T-helper 2 cell treated with Interferon-gamma antibody and Interleukin-4, amounts not matched to agents 5 μg/mL and 100 μg/mL, for 36 hours (primary cell): ENCODE measurements around the gene IRF6.
"Not testable (repeated sequence)": the region's sequence is repeated elsewhere in the genome, so short reads cannot be mapped to it uniquely, and the experiment has no call there.

Source experiments
- DNase-seq: peaks from one replicate; pipeline ENCODE4 v3.0.0; 2021; ENCODE audit warnings: low spot score
- H3K27ac Mint-ChIP-seq: one replicate; pipeline ENCODE4 v1.8.0; 2021; ENCODE audit warnings: mild to moderate bottlenecking, mixed read lengths
- H3K27me3 Mint-ChIP-seq: one replicate; pipeline ENCODE4 v1.8.0; 2021; ENCODE audit warnings: low read depth, mixed read lengths
- H3K36me3 Mint-ChIP-seq: one replicate; pipeline ENCODE4 v1.8.0; 2021; ENCODE audit warnings: low read depth, mixed read lengths
- H3K4me1 Mint-ChIP-seq: one replicate; pipeline ENCODE4 v1.8.0; 2021; ENCODE audit warnings: low read depth, mixed read lengths
- H3K4me3 Mint-ChIP-seq: one replicate; pipeline ENCODE4 v1.8.0; 2022; ENCODE audit warnings: mild to moderate bottlenecking, moderate library complexity, mixed read lengths
- H3K9me3 Mint-ChIP-seq: one replicate; pipeline ENCODE4 v1.8.0; 2021; ENCODE audit warnings: mixed read lengths

Gene IRF6

DNA sequence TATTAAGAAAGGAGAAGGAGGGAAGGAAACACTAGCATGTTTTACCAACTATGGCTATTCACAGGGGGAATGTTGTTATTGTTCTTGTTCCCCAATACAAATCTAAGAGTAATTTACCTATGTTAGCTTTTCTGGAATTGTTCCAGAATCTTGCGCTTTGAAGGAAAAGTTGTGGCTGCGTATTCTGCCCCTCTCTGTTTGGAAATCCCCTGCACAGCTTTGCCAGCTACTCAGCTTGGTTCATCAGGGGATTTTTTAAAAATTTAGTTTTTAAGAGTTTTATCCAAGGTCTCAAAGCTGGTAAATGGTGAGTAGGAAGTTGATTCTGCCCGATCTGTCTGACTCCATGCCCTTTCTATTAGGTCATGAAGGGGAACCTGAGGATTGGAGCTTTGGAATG is 9.5 kb upstream of the IRF6 start:
- Mint-ChIP-seq H3K27me3 (peaks cover 16% of the 10 kb centered on the region), H3K4me3 (no peak overlapping the region), H3K9me3 (no peaks in the 10 kb centered on the region), H3K36me3 (no peaks in the 10 kb centered on the region), H3K27ac (no peak overlapping the region), H3K4me1 (no peaks in the 10 kb centered on the region)
- DNase-seq: no peak

- DNase-seq: no peak
- peaks cover 5% of the 10 kb centered on the region for H3K27me3 Mint-ChIP-seq
- H3K4me3 Mint-ChIP-seq: no peak overlapping the region
- H3K4me1 Mint-ChIP-seq: no peaks in the 10 kb centered on the region
- no peaks in the 10 kb centered on the region for H3K9me3 Mint-ChIP-seq
- no peak overlapping the region for H3K27ac Mint-ChIP-seq
- H3K36me3 Mint-ChIP-seq: no peaks in the 10 kb centered on the region
Measured at GRCh38 chr1:209813902-209814301, 8.0 kb upstream of the IRF6 start.

- DNase-seq: no peak
- Mint-ChIP-seq H3K9me3 (no peaks in the 10 kb centered on the region), H3K4me1 (peaks cover 2% of the 10 kb centered on the region), H3K4me3 (no peak overlapping the region), H3K36me3 (no peaks in the 10 kb centered on the region), H3K27me3 (no peaks in the 10 kb centered on the region), H3K27ac (no peak overlapping the region)
Measured at GRCh38 chr1:209810783-209811182, 4.8 kb upstream of the IRF6 start.

DNA sequence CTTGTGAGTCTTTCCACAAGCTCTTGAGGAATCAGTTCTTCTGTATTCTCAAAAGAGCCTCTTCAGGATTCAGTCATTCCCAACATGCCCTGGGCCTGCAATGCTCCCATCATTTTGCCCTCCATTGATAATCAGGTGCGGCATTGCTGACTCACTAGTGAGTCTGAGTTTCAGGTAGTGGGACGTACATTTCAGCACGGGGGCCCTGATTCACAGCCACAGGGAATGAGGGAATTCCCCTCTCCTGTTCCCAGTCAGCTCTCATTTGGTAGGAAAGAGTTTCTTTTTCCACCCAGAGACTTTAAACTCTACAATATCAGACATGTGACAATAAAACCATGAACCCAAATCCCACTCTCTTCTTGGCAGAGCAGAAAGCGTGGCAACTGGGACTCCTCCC is 3.7 kb upstream of the IRF6 start:
- peaks cover 4% of the 10 kb centered on the region for H3K4me1 Mint-ChIP-seq
- no peak for DNase-seq
- H3K27ac Mint-ChIP-seq: no peak overlapping the region
- H3K36me3 Mint-ChIP-seq: no peaks in the 10 kb centered on the region
- no peaks in the 10 kb centered on the region for H3K27me3 Mint-ChIP-seq
- no peak overlapping the region for H3K4me3 Mint-ChIP-seq
- H3K9me3 Mint-ChIP-seq: no peaks in the 10 kb centered on the region

GRCh38 chr1:209808059-209808581 is 2.2 kb upstream of the IRF6 start:
- no peaks in the 10 kb centered on the region for H3K27me3 Mint-ChIP-seq
- DNase-seq: no peak
- H3K9me3 Mint-ChIP-seq: no peaks in the 10 kb centered on the region
- H3K4me3 Mint-ChIP-seq: no peak overlapping the region
- H3K4me1 Mint-ChIP-seq: peaks cover 7% of the 10 kb centered on the region
- no peaks in the 10 kb centered on the region for H3K36me3 Mint-ChIP-seq
- H3K27ac Mint-ChIP-seq: no peak overlapping the region

GRCh38 chr1:209807509-209807908 is 1.6 kb upstream of the IRF6 start:
- Mint-ChIP-seq H3K4me3 (no peak overlapping the region), H3K27me3 (peaks cover under 1% of the 10 kb centered on the region), H3K4me1 (peaks cover 7% of the 10 kb centered on the region), H3K9me3 (no peaks in the 10 kb centered on the region), H3K27ac (no peak overlapping the region), H3K36me3 (no peaks in the 10 kb centered on the region)
- DNase-seq: no peak

DNA sequence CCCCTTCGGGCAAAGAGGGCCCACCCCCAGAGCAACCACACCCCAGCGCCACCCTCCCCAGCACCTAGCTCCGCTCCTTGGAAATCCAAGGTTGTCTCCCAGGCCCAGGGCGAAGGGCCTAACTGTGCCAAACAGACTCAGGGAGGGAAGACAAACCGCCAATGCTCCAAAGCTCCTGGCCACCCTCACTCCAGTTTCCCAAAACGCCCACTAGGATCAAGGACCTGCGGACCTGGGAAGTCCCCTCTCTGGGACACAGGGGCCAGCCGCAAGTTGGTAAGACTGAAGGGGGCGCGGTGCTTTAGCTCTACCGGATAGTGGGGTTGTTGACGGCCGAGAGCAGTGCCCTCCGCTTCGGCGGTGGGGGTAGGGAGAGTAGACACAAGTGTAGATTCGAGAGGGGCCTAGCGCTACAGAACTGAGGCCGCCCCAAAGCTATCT is 581 bp downstream of the IRF6 start:
- Mint-ChIP-seq H3K9me3 (no peaks in the 10 kb centered on the region), H3K4me1 (peaks cover 7% of the 10 kb centered on the region)

DNA sequence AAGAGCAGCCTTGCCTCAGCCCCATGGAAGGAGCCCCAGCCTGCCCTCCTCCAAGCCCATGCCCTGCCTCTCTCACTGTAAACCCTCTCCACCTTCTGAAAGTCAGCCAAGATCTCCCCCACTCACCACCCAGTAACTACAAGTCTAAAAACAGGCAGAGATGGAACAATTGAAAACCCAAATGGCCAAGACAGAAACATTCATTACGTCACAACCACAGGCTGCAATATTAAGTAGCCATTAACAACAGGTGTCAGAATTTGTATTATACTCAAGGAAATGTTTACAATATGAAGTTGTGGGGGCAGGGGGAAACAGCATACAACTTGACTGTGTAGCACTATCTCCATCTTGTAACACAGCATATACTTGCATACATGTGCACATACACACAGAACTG is 2.4 kb downstream of the IRF6 start:
- DNase-seq: no peak
- Mint-ChIP-seq H3K4me1 (peaks cover 7% of the 10 kb centered on the region), H3K27me3 (peaks cover 10% of the 10 kb centered on the region), H3K9me3 (no peaks in the 10 kb centered on the region), H3K27ac (peak overlapping the region; percentile 5), H3K4me3 (no peak overlapping the region), H3K36me3 (no peaks in the 10 kb centered on the region)

More for the DNA sequence above, 581 bp downstream of the IRF6 start:
- no peak overlapping the region for H3K27ac Mint-ChIP-seq
- no peak overlapping the region for H3K4me3 Mint-ChIP-seq
- no peak for DNase-seq
- no peaks in the 10 kb centered on the region for H3K36me3 Mint-ChIP-seq
- H3K27me3 Mint-ChIP-seq: peaks cover 10% of the 10 kb centered on the region

DNA sequence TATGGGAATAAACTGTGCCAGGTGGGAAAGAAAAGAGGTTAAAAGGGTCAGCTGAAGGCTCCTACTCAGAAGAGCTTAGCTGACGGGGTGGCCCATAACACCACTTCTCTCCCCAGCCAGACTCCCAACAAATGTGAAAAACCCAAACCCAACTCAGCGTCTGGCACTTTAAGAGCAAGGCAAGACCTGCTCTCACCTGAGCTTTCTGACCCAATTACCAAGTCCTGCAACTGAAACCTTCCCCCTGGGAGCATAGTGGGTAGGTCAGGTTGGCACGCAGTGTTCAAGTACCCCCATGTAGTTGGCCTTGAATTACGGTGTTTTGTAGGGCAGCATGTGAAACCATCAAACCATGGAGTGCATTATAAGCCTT is 3.2 kb downstream of the IRF6 start:
- Mint-ChIP-seq H3K4me1 (peaks cover 7% of the 10 kb centered on the region), H3K27ac (no peak overlapping the region), H3K36me3 (no peaks in the 10 kb centered on the region), H3K9me3 (no peaks in the 10 kb centered on the region), H3K4me3 (no peak overlapping the region), H3K27me3 (peaks cover 10% of the 10 kb centered on the region)
- no peak for DNase-seq

- Mint-ChIP-seq H3K9me3 (no peaks in the 10 kb centered on the region), H3K27ac (no peak overlapping the region), H3K27me3 (peaks cover 10% of the 10 kb centered on the region), H3K4me3 (no peak overlapping the region), H3K36me3 (no peaks in the 10 kb centered on the region), H3K4me1 (peaks cover 7% of the 10 kb centered on the region)
- no peak for DNase-seq
Measured at GRCh38 chr1:209802117-209802779, 3.7 kb downstream of the IRF6 start.

GRCh38 chr1:209800984-209801834 is 4.7 kb downstream of the IRF6 start:
- Mint-ChIP-seq H3K36me3 (no peaks in the 10 kb centered on the region), H3K4me3 (no peak overlapping the region), H3K4me1 (peaks cover 6% of the 10 kb centered on the region), H3K27me3 (peaks cover 10% of the 10 kb centered on the region), H3K9me3 (no peaks in the 10 kb centered on the region), H3K27ac (no peak overlapping the region)
- no peak for DNase-seq

DNA sequence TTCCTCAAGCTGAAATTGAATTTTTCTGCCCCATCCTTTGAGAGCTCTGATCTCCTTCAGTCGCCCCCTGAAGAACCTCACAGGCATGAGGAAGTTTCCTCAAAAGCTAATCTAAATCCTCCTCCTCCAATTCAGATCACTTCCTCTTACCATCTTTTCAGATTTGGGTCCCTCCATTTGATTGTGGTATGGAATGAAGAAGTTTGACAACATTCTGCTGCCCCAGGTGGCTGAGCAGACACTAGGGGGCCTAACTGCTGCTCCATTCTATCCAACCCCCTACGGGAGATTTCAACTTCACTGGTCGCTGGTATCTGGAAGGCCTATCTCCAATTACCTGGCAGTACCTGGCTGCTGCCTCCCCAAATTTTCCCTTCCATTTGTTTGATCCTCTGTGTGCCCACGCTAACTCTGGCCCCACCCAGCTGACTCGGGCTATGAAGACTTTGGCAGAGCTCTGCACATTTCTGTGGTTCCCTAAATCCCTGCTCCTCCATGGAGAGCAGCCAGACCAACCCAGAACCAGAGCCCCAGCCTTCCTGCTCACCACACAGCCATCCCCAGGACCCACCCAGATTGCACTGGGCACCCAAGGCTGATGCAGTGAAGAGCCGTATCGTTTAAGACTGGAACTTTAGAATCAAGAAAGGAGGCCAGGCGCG is 7.8 kb downstream of the IRF6 start:
- H3K27me3 Mint-ChIP-seq: peaks cover 20% of the 10 kb centered on the region
- H3K36me3 Mint-ChIP-seq: no peaks in the 10 kb centered on the region
- no peaks in the 10 kb centered on the region for H3K4me1 Mint-ChIP-seq
- H3K27ac Mint-ChIP-seq: no peak overlapping the region
- no peak for DNase-seq
- peaks cover 6% of the 10 kb centered on the region for H3K9me3 Mint-ChIP-seq
- H3K4me3 Mint-ChIP-seq: no peak overlapping the region

GRCh38 chr1:209793711-209794110 is 12.2 kb downstream of the IRF6 start:
- DNase-seq, H3K4me3 Mint-ChIP-seq, H3K36me3 Mint-ChIP-seq, H3K27ac Mint-ChIP-seq, H3K9me3 Mint-ChIP-seq: not testable (repeated sequence)
- H3K4me1 Mint-ChIP-seq: peaks cover 22% of the 10 kb centered on the region
- H3K27me3 Mint-ChIP-seq: peaks cover 10% of the 10 kb centered on the region

DNA sequence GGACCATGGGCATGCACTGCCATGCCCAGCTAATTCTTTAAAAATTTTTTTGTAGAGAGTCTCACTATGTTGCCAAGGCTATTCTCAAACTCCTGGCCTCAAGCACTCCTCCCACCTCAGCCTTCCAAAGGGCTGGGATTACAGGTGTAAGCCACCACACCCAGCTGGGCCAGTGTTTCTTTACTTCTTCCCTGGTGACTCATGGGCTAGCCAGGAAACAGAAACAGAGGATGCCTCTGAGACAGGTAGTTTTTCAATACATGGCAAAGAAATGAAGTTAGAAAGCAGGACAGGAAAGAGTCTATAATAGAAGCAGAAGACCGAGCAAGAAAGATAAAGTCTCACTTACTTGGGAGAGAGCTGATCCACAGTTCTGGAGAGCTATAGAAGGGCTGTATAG is 14.0 kb downstream of the IRF6 start:
- Mint-ChIP-seq H3K27ac (no peak overlapping the region), H3K4me3 (no peak overlapping the region), H3K27me3 (peaks cover 10% of the 10 kb centered on the region), H3K36me3 (no peaks in the 10 kb centered on the region), H3K4me1 (peaks cover 31% of the 10 kb centered on the region), H3K9me3 (peaks cover 6% of the 10 kb centered on the region)
- DNase-seq: no peak
